Glomerular visceral epithelial cell (primary cell): ENCODE results near the gene ACOT8.
A peak's percentile ranks its signal among the peaks of the same experiment; 100 is the strongest.
"Not testable (repeated sequence)": the region's sequence is repeated elsewhere in the genome, so short reads cannot be mapped to it uniquely, and the experiment has no call there.

ENCODE experiments used
- DNase-seq: peaks from one replicate; pipeline ENCODE4 v3.0.0-alpha.2; 2016; ENCODE audit errors: extremely low spot score

The ACOT8 gene

GRCh38 chr20:45857114-45857881 is at the start of gene ACOT8, which contains the start of gene ZSWIM3:
Gene ACOT8, minus strand, starts transcription at chr20:45857392. Its CDS starts 77 bp downstream, at chr20:45857315.
Gene ZSWIM3, plus strand, starts transcription at chr20:45857614. Its CDS starts 212 bp downstream, at chr20:45857826.
- DNase-seq = peak; percentile 100

- peak; percentile 76 for DNase-seq
Observed at GRCh38 chr20:45905505-45906079, 48.4 kb upstream of the ACOT8 start.

- DNase-seq = no peak
Observed at GRCh38 chr20:45904583-45905504, 47.7 kb upstream of the ACOT8 start.

- no peak for DNase-seq
Observed at GRCh38 chr20:45902199-45902701, 45.1 kb upstream of the ACOT8 start.

- not testable (repeated sequence) for DNase-seq
Observed at GRCh38 chr20:45901332-45901731, 44.1 kb upstream of the ACOT8 start.

GRCh38 chr20:45899046-45899835 is 42.0 kb upstream of the ACOT8 start:
- DNase-seq = no peak

- DNase-seq = no peak
Observed at GRCh38 chr20:45898285-45898684, 41.1 kb upstream of the ACOT8 start.

GRCh38 chr20:45897692-45898091 is 40.5 kb upstream of the ACOT8 start:
- no peak for DNase-seq

GRCh38 chr20:45897289-45897688 is 40.1 kb upstream of the ACOT8 start:
- no peak for DNase-seq

GRCh38 chr20:45896641-45897161 is 39.5 kb upstream of the ACOT8 start:
- DNase-seq = no peak

GRCh38 chr20:45894797-45895196 is 37.6 kb upstream of the ACOT8 start:
- DNase-seq = no peak

GRCh38 chr20:45893831-45894230 is 36.6 kb upstream of the ACOT8 start:
- DNase-seq = no peak

- DNase-seq = no peak
Observed at GRCh38 chr20:45892828-45893500, 35.8 kb upstream of the ACOT8 start.

GRCh38 chr20:45892049-45892825 is 35.0 kb upstream of the ACOT8 start:
- peak; percentile 50 for DNase-seq

GRCh38 chr20:45890985-45891983 is 34.1 kb upstream of the ACOT8 start, which contains the start of the genes CTSA and NEURL2:
Gene CTSA, plus strand, starts transcription at chr20:45891335. Its CDS starts 234 bp downstream, at chr20:45891569.
Gene NEURL2, minus strand, starts transcription at chr20:45891208. Its CDS starts 217 bp downstream, at chr20:45890991.
- peak; percentile 92 for DNase-seq

GRCh38 chr20:45890077-45890984 is 33.1 kb upstream of the ACOT8 start:
- DNase-seq = peak; percentile 29

- DNase-seq = no peak
Observed at GRCh38 chr20:45888681-45889080, 31.5 kb upstream of the ACOT8 start.
